ENCODE measurements around the gene KIF20A. TPM values are rescaled to one million over a fixed set of nuclear protein-coding genes. Genes with fewer than 3 reads are reported as not detected.
"Not testable (repeated sequence)": the region's sequence is repeated elsewhere in the genome, so short reads cannot be mapped to it uniquely, and the experiment has no call there.

KIF20A gene
- total RNA-seq, 1 donor, result 7.2 TPM

GRCh38 chr5:138148811-138149210 lies 30.1 kb upstream of the KIF20A start:
- Histone ChIP-seq H3K9me3 (ENCODE audit: low read depth, low read length) (no peaks in the 10 kb centered on the region), H2AFZ (ENCODE audit: low read length) (peak overlapping the region; percentile 47), H4K20me1 (ENCODE audit: insufficient read depth, low read length) (no peaks in the 10 kb centered on the region), H3K4me1 (ENCODE audit: insufficient read depth, low read length) (no peaks in the 10 kb centered on the region), H3K27me3 (ENCODE audit: insufficient read depth, low read length) (no peaks in the 10 kb centered on the region), H3K79me2 (ENCODE audit: insufficient read depth, low read length) (no peaks in the 10 kb centered on the region), H3K27ac (ENCODE audit: low read depth, low read length) (no peak overlapping the region), H3K36me3 (ENCODE audit: insufficient read depth, low read length) (no peaks in the 10 kb centered on the region), H3K4me3 (ENCODE audit: insufficient read depth, low read length) (no peak overlapping the region), H3K4me2 (ENCODE audit: insufficient read depth, low read length) (no peak overlapping the region)
- DNase-seq (ENCODE audit: insufficient read length, low spot score, missing footprints), result no peak
- TF ChIP-seq CTCF (IDR thresholded peaks at IDR 0.05; ENCODE audit: extremely low read depth, low read depth, low read length), result no peak

GRCh38 chr5:138149530-138149929 lies 29.4 kb upstream of the KIF20A start:
- Histone ChIP-seq H3K36me3 (ENCODE audit: insufficient read depth, low read length) (no peaks in the 10 kb centered on the region), H3K9me3 (ENCODE audit: low read depth, low read length) (no peaks in the 10 kb centered on the region), H3K27ac (ENCODE audit: low read depth, low read length) (no peak overlapping the region), H3K79me2 (ENCODE audit: insufficient read depth, low read length) (no peaks in the 10 kb centered on the region), H3K27me3 (ENCODE audit: insufficient read depth, low read length) (no peaks in the 10 kb centered on the region), H3K4me2 (ENCODE audit: insufficient read depth, low read length) (no peak overlapping the region), H3K4me3 (ENCODE audit: insufficient read depth, low read length) (no peak overlapping the region), H2AFZ (ENCODE audit: low read length) (no peak overlapping the region), H3K4me1 (ENCODE audit: insufficient read depth, low read length) (no peaks in the 10 kb centered on the region), H4K20me1 (ENCODE audit: insufficient read depth, low read length) (no peaks in the 10 kb centered on the region)
- no peak for TF ChIP-seq CTCF (IDR thresholded peaks at IDR 0.05; ENCODE audit: extremely low read depth, low read depth, low read length)
- DNase-seq (ENCODE audit: insufficient read length, low spot score, missing footprints), result no peak

GRCh38 chr5:138155977-138156376 lies 22.9 kb upstream of the KIF20A start:
- H3K79me2 ChIP-seq (ENCODE audit: insufficient read depth, low read length); H3K4me3 ChIP-seq (ENCODE audit: insufficient read depth, low read length); H3K9me3 ChIP-seq (ENCODE audit: low read depth, low read length); DNase-seq (ENCODE audit: insufficient read length, low spot score, missing footprints); H3K4me1 ChIP-seq (ENCODE audit: insufficient read depth, low read length); H3K27ac ChIP-seq (ENCODE audit: low read depth, low read length); H3K27me3 ChIP-seq (ENCODE audit: insufficient read depth, low read length); H3K4me2 ChIP-seq (ENCODE audit: insufficient read depth, low read length); H4K20me1 ChIP-seq (ENCODE audit: insufficient read depth, low read length); H2AFZ ChIP-seq (ENCODE audit: low read length): not testable (repeated sequence)
- peaks cover 46% of the 10 kb centered on the region for H3K36me3 ChIP-seq (ENCODE audit: insufficient read depth, low read length)

GRCh38 chr5:138157626-138158025 lies 21.3 kb upstream of the KIF20A start:
- Histone ChIP-seq H3K79me2 (ENCODE audit: insufficient read depth, low read length) (no peaks in the 10 kb centered on the region), H3K4me1 (ENCODE audit: insufficient read depth, low read length) (no peaks in the 10 kb centered on the region), H3K4me3 (ENCODE audit: insufficient read depth, low read length) (no peak overlapping the region), H2AFZ (ENCODE audit: low read length) (no peak overlapping the region), H3K36me3 (ENCODE audit: insufficient read depth, low read length) (peaks cover 62% of the 10 kb centered on the region), H3K4me2 (ENCODE audit: insufficient read depth, low read length) (no peak overlapping the region), H3K27ac (ENCODE audit: low read depth, low read length) (no peak overlapping the region), H4K20me1 (ENCODE audit: insufficient read depth, low read length) (peaks cover 10% of the 10 kb centered on the region), H3K27me3 (ENCODE audit: insufficient read depth, low read length) (no peaks in the 10 kb centered on the region), H3K9me3 (ENCODE audit: low read depth, low read length) (no peaks in the 10 kb centered on the region)
- no peak for TF ChIP-seq CTCF (IDR thresholded peaks at IDR 0.05; ENCODE audit: extremely low read depth, low read depth, low read length)
- no peak for DNase-seq (ENCODE audit: insufficient read length, low spot score, missing footprints)

Data from osteoblast (primary cell).